SK-N-SH treated with all-trans-retinoic acid at 6 μM for 48 hours (cell line): ENCODE measurements around the gene PTPN1.

Experiments used
- ARNTL ChIP-seq: fragments of 450-650 bp; formaldehyde crosslinking; IDR thresholded peaks from 2 replicates; pipeline ENCODE4 v1.5.0; 2020; ENCODE audit warnings: low read depth, mild to moderate bottlenecking, moderate library complexity, borderline replicate concordance
- CSDC2 ChIP-seq: fragments of 250-450 bp; sonication (Bioruptor Pico); IDR thresholded peaks from 2 replicates; pipeline ENCODE4 v1.5.0; 2020; ENCODE audit warnings: mild to moderate bottlenecking, moderate library complexity
- CSRNP3 ChIP-seq: fragments of 250-450 bp; sonication (Bioruptor Pico); IDR thresholded peaks from 2 replicates; pipeline ENCODE4 v1.5.1; 2021; ENCODE audit warnings: mild to moderate bottlenecking, moderate library complexity
- POU6F1 ChIP-seq: fragments of 250-450 bp; sonication (Bioruptor Pico); IDR thresholded peaks from 2 replicates; pipeline ENCODE4 v1.8.0; 2021; ENCODE audit warnings: low read depth, mild to moderate bottlenecking, moderate library complexity, borderline replicate concordance
- RARB ChIP-seq: fragments of 250-450 bp; sonication (Bioruptor Pico); IDR thresholded peaks from 2 replicates; pipeline ENCODE4 v1.8.0; 2021; ENCODE audit warnings: mild to moderate bottlenecking, moderate library complexity
- ZC3H10 ChIP-seq: fragments of 250-450 bp; sonication (Bioruptor Pico); IDR thresholded peaks from 2 replicates; pipeline ENCODE4 v1.5.1; 2021; ENCODE audit warnings: mild to moderate bottlenecking, moderate library complexity
- ZNF8 ChIP-seq: fragments of 450-650 bp; formaldehyde crosslinking; IDR thresholded peaks from 2 replicates; pipeline ENCODE4 v1.5.0; 2020; ENCODE audit warnings: mild to moderate bottlenecking, moderate library complexity

GRCh38 chr20:50533464-50533863 is 23.3 kb downstream of the PTPN1 start:
- TF ChIP-seq ZC3H10 (no peak), ZNF8 (no peak), RARB (CRISPR knock-in tag) (no peak), POU6F1 (CRISPR knock-in tag) (no peak), CSRNP3 (CRISPR knock-in tag) (no peak), ARNTL (CRISPR knock-in tag) (no peak), CSDC2 (no peak)
